A549 (cell line): Measurements from ENCODE around the gene TBC1D16.

Experiments used
- CHD2 ChIP-seq: fragments of 150-350 bp; IDR thresholded peaks from 2 replicates; pipeline ENCODE4 v1.6.1; 2014; ENCODE audit warnings: low read length; ENCODE audit not compliant: partially characterized antibody
- JUN ChIP-seq, 2 experiments: fragments of >200 bp; sonication (Bioruptor Twin); formaldehyde crosslinking; IDR thresholded peaks; 2 replicates in 1 of 2; 3 replicates in 1 of 2; pipeline ENCODE4 v1.6.1; 2016 to 2017
- JUNB ChIP-seq: fragments of >200 bp; sonication (Bioruptor Twin); formaldehyde crosslinking; IDR thresholded peaks from 2 replicates; pipeline ENCODE4 v1.6.1; 2016
- MAFK ChIP-seq: fragments of 450-650 bp; IDR thresholded peaks from 2 replicates; pipeline ENCODE4 v1.6.1; 2014; ENCODE audit not compliant: partially characterized antibody
- MYC ChIP-seq: IDR thresholded peaks from 2 replicates; pipeline ENCODE4 v1.6.1; 2012; ENCODE audit warnings: mild to moderate bottlenecking, inconsistent platforms, low read length, improper control_type of control experiment, borderline replicate concordance
- POLR2A ChIP-seq: IDR thresholded peaks from 2 replicates; pipeline ENCODE4 v1.6.1; 2012; ENCODE audit warnings: mild to moderate bottlenecking, low read length
- RAD21 ChIP-seq, 2 experiments: fragments of >200 bp in 1 of 2; sonication (Bioruptor Twin) in 1 of 2; formaldehyde crosslinking in 1 of 2; IDR thresholded peaks in 1 of 2; conservative IDR thresholded peaks in 1 of 2; 2 replicates in 1 of 2; 3 replicates in 1 of 2; pipeline ENCODE4 v1.6.1; 2012 to 2018; ENCODE audit warnings: inconsistent platforms in 1 of 2
- RCOR1 ChIP-seq: fragments of 150-350 bp; IDR thresholded peaks from 2 replicates; pipeline ENCODE4 v1.6.1; 2014; ENCODE audit warnings: antibody characterized with exemption, low read length, low read depth
- SREBF2 ChIP-seq: fragments of 450-650 bp; IDR thresholded peaks from 2 replicates; pipeline ENCODE4 v1.6.1; 2014; ENCODE audit warnings: mild to moderate bottlenecking, moderate library complexity
- ZFP36 ChIP-seq: fragments of 450-650 bp; IDR thresholded peaks from 2 replicates; pipeline ENCODE4 v1.6.1; 2014; ENCODE audit warnings: borderline replicate concordance; ENCODE audit not compliant: partially characterized antibody
- TF ChIP-seq, protein P1 (sequence below): IDR thresholded peaks from 2 replicates; pipeline ENCODE4 v1.6.1; 2012
- TF ChIP-seq, protein P2 (sequence below): fragments of >200 bp; sonication (Bioruptor Twin); formaldehyde crosslinking; IDR thresholded peaks from 3 replicates; pipeline ENCODE4 v1.5.1; 2016
- TF ChIP-seq, protein P3 (sequence below): IDR thresholded peaks from 2 replicates; pipeline ENCODE4 v1.6.1; 2012; ENCODE audit warnings: low read depth, borderline replicate concordance

DNA sequence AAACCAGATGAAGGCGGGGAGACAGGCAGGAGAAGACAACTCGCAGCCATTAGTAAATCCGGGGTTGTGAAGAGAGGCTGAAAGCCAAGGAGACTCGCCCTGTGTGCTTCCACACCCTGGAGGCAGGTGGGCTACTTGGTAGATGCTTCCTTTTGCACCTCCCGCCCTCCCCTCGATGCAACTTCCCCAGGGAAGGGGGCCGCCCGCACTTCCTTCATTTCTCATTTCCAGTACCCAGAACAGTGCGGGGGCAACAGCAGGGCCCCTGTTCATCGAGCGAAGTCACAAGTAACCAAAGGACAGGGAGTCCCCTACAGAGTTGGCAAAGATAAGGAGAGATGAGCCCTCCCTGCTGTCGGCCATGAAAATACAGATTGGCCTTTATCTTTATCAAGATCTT lies 25.7 kb upstream of the TBC1D16 start:
- TF ChIP-seq POLR2A (no peak), SREBF2 (no peak), JUN (IDR thresholded peaks at IDR 0.05) (no peak), ZFP36 (no peak), RAD21 (conservative IDR thresholded peaks at IDR 0.05 in 1 of 2, IDR thresholded peaks at IDR 0.05 in 1 of 2) (no peak), RCOR1 (no peak), MYC (no peak), JUNB (no peak), CHD2 (no peak), MAFK (no peak)
- TF ChIP-seq, protein P1, sequence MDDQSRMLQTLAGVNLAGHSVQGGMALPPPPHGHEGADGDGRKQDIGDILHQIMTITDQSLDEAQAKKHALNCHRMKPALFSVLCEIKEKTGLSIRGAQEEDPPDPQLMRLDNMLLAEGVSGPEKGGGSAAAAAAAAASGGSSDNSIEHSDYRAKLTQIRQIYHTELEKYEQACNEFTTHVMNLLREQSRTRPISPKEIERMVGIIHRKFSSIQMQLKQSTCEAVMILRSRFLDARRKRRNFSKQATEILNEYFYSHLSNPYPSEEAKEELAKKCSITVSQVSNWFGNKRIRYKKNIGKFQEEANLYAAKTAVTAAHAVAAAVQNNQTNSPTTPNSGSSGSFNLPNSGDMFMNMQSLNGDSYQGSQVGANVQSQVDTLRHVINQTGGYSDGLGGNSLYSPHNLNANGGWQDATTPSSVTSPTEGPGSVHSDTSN: no peak
- TF ChIP-seq, protein P2, sequence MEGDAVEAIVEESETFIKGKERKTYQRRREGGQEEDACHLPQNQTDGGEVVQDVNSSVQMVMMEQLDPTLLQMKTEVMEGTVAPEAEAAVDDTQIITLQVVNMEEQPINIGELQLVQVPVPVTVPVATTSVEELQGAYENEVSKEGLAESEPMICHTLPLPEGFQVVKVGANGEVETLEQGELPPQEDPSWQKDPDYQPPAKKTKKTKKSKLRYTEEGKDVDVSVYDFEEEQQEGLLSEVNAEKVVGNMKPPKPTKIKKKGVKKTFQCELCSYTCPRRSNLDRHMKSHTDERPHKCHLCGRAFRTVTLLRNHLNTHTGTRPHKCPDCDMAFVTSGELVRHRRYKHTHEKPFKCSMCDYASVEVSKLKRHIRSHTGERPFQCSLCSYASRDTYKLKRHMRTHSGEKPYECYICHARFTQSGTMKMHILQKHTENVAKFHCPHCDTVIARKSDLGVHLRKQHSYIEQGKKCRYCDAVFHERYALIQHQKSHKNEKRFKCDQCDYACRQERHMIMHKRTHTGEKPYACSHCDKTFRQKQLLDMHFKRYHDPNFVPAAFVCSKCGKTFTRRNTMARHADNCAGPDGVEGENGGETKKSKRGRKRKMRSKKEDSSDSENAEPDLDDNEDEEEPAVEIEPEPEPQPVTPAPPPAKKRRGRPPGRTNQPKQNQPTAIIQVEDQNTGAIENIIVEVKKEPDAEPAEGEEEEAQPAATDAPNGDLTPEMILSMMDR: no peak
- TF ChIP-seq, protein P3, sequence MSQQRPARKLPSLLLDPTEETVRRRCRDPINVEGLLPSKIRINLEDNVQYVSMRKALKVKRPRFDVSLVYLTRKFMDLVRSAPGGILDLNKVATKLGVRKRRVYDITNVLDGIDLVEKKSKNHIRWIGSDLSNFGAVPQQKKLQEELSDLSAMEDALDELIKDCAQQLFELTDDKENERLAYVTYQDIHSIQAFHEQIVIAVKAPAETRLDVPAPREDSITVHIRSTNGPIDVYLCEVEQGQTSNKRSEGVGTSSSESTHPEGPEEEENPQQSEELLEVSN: no peak
